Measurements from ENCODE around the gene NSD2.

The NSD2 gene

DNA sequence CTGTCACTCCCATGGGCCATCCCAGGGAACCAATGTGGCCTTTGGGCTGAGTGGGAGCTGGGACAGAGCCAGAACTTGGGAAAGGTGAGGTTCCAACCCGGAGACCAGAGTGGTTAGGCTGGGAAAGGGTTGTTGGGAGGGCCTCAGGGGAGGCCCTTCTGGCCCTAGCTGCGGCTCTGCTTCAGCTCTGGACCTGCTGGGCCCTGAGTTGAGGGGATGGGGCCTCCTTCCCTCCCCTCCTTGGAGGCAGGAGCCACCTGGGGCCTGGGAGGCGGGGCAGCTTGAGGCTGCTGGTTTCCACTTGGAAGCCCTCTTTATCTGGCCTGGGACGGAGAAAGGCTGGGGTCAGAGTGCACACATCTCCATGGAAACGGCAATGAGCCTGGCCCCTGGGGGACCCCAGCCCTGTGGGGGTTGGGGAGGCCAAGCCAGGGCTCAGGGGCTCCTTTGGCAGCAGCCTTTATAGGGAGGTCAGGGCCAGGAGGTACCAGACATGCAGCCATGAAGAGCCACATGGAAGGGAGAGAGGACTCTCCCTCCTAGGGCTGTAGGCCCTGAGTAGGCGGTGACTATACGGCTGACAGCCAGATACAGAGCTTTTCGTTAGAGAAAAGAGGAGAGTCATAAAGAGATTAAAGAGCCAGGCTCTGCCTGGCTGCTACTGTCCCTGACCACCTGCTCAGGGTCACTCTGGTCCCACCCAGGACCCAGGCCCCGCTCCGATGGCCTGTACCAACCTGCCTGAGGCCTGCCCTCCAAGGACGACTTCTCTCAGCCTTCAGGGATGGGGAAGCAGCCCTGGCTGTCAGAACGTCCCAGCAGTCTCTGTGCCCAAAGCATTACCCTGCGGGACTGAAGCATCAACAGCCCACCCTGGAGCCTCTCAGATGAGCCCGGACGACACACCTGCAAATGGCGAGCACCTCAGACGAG, 6.9 kb upstream of the NSD2 start:
- Histone ChIP-seq H3K36me3 (ENCODE audit: control insufficient read depth in 1 of 2, insufficient read depth in 2 of 2, low read length in 2 of 2) (no peaks in the 10 kb centered on the region), H3K27me3 (ENCODE audit: control insufficient read depth in 1 of 2, insufficient read depth in 2 of 2, low read length in 2 of 2) (no peaks in the 10 kb centered on the region)

DNA sequence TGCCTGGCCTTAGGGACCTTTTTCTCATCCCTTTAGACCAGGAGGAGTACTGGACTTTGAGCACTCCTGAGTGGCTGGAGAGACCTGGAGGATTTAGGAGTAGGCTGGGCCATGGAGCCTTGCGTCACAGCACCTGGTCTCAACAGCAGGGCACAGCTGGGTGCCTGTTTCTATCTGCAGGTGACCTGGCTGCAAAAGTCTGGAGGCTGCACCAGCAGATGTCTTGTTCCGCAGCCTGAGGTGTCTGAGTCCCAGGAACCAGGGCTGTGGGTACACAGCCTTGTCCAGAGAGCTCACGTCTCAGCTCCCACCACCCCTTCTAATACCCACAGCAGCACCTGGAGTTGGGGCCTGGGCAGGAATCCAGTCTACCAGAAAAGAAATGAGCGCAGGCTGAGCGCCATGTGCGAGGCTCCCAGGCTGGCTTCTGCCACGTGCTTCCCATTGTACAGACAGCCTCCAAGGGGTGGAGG, 5.0 kb upstream of the NSD2 start:
- H3K36me3 ChIP-seq (ENCODE audit: control insufficient read depth in 1 of 2, insufficient read depth in 2 of 2, low read length in 2 of 2), result no peaks in the 10 kb centered on the region
- H3K4me3 ChIP-seq (ENCODE audit: low read depth in 1 of 2, low read length in 2 of 2), result no peak overlapping the region
- H3K4me1 ChIP-seq (ENCODE audit: control insufficient read depth in 1 of 2, insufficient read depth in 2 of 2, low read length in 2 of 2), result peaks cover 41 to 56% of the 10 kb centered on the region in 2 donors
- no peaks in the 10 kb centered on the region for H3K9me3 ChIP-seq (ENCODE audit: control insufficient read depth in 1 of 2, low read length in 2 of 2)
- no peaks in the 10 kb centered on the region for H3K27me3 ChIP-seq (ENCODE audit: control insufficient read depth in 1 of 2, insufficient read depth in 2 of 2, low read length in 2 of 2)
- no peak overlapping the region for H3K9ac ChIP-seq (ENCODE audit: low read depth in 1 of 2, low read length in 2 of 2)
- H3K27ac ChIP-seq (ENCODE audit: low read depth, low read length), result no peak overlapping the region

More for the DNA sequence above, 6.9 kb upstream of the NSD2 start:
- Histone ChIP-seq H3K4me3 (ENCODE audit: low read depth in 1 of 2, low read length in 2 of 2) (no peak overlapping the region), H3K9ac (ENCODE audit: low read depth in 1 of 2, low read length in 2 of 2) (no peak overlapping the region), H3K27ac (ENCODE audit: low read depth, low read length) (no peak overlapping the region), H3K4me1 (ENCODE audit: control insufficient read depth in 1 of 2, insufficient read depth in 2 of 2, low read length in 2 of 2) (peaks cover 35 to 47% of the 10 kb centered on the region in 2 donors), H3K9me3 (ENCODE audit: control insufficient read depth in 1 of 2, low read length in 2 of 2) (no peaks in the 10 kb centered on the region)

DNA sequence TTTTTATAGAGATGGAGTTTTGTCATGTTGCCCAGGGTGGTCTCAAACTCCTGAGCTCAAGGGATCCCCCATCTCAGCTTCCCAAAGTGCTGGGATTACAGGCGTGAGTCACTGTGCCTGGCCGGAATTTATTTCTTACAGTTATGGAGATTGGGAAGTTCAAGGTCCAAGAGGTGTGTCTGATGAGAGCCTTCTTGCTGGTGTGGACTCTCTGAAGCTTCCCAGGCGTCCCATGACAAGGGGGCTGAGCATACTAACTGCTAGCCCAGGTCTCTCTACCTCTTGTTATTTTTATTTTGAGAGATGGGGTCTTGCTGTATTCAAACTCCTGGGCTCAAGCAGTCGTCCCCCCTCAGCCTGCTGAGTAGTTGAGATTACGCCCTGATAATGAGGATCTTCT, 2.9 kb upstream of the NSD2 start:
- no peaks in the 10 kb centered on the region for H3K36me3 ChIP-seq (ENCODE audit: control insufficient read depth in 1 of 2, insufficient read depth in 2 of 2, low read length in 2 of 2)
- peaks cover 51 to 58% of the 10 kb centered on the region in 2 donors for H3K4me1 ChIP-seq (ENCODE audit: control insufficient read depth in 1 of 2, insufficient read depth in 2 of 2, low read length in 2 of 2)
- H3K9me3 ChIP-seq (ENCODE audit: control insufficient read depth in 1 of 2, low read length in 2 of 2), result no peaks in the 10 kb centered on the region
- peak overlapping the region; percentile 8 for H3K27ac ChIP-seq (ENCODE audit: low read depth, low read length)
- H3K4me3 ChIP-seq (ENCODE audit: low read depth in 1 of 2, low read length in 2 of 2), result no peak overlapping the region
- H3K27me3 ChIP-seq (ENCODE audit: control insufficient read depth in 1 of 2, insufficient read depth in 2 of 2, low read length in 2 of 2), result no peaks in the 10 kb centered on the region
- peak overlapping the region in 1 of 2 donors; percentile 40 for H3K9ac ChIP-seq (ENCODE audit: low read depth in 1 of 2, low read length in 2 of 2)

DNA sequence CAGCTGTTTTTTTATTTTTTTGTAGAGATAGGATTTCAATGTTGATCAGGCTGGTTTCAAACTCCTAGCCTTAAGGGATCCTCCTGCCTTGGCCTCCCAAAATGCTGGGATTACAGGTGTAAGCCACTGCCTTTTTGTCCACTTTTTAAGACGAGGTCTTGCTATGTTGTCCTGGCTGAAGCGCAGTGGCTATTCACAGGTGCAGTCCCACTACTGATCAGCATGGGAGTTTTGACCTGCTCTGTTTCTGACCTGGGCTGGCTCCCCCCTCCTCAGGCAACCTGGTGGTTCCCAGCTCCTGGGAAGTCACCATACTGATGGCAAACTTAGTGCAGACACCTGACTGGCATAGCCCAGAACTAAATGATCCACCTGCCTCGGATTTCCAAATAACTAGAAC, 2.3 kb upstream of the NSD2 start:
- Histone ChIP-seq H3K9me3 (ENCODE audit: control insufficient read depth in 1 of 2, low read length in 2 of 2) (no peaks in the 10 kb centered on the region), H3K9ac (ENCODE audit: low read depth in 1 of 2, low read length in 2 of 2) (peak overlapping the region in 1 of 2 donors; percentile 40), H3K27me3 (ENCODE audit: control insufficient read depth in 1 of 2, insufficient read depth in 2 of 2, low read length in 2 of 2) (no peaks in the 10 kb centered on the region), H3K36me3 (ENCODE audit: control insufficient read depth in 1 of 2, insufficient read depth in 2 of 2, low read length in 2 of 2) (no peaks in the 10 kb centered on the region), H3K4me1 (ENCODE audit: control insufficient read depth in 1 of 2, insufficient read depth in 2 of 2, low read length in 2 of 2) (peaks cover 55 to 58% of the 10 kb centered on the region in 2 donors), H3K27ac (ENCODE audit: low read depth, low read length) (no peak overlapping the region), H3K4me3 (ENCODE audit: low read depth in 1 of 2, low read length in 2 of 2) (no peak overlapping the region)

DNA sequence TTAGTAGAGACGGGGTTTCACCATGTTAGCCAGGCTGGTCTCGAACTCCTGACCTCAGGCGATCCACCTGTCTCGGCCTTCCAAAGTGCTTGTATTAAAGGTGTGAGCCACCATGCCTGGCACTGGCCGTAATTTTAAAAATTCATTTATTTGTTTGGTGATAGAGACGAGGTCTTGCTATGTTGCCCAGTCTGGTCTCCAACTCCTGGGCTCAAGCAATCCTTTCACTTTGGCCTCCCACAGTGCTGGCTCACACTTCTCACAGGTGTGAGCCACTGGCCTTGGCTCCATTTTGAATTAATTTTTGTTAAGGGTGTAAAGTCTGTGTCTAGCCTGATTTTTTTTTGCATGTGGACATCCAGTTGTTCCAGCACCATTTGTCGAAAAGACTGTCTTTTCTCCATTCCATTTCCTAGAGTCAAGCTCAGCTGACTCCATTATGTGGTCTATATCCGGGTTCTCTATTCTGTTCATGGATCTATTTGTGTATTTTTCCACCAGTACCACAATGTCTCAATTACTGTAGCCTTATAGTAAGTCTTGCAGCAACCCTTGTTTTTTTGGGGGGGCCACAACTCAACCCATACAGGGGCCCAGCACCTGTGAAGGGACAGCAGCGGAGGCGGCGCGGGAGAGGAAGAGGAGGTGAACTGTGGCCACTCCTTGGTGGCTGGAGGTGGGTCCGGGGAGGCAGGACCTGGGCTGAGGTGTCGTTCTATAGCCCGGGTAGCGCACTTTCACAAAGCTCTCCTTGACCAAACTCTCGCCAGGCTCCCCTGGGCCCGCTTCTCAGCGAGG, 1.5 kb upstream of the NSD2 start:
- Histone ChIP-seq H3K4me1 (ENCODE audit: control insufficient read depth in 1 of 2, insufficient read depth in 2 of 2, low read length in 2 of 2) (peaks cover 57 to 60% of the 10 kb centered on the region in 2 donors), H3K36me3 (ENCODE audit: control insufficient read depth in 1 of 2, insufficient read depth in 2 of 2, low read length in 2 of 2) (no peaks in the 10 kb centered on the region), H3K27me3 (ENCODE audit: control insufficient read depth in 1 of 2, insufficient read depth in 2 of 2, low read length in 2 of 2) (no peaks in the 10 kb centered on the region), H3K27ac (ENCODE audit: low read depth, low read length) (peak overlapping the region; percentile 99), H3K9me3 (ENCODE audit: control insufficient read depth in 1 of 2, low read length in 2 of 2) (no peaks in the 10 kb centered on the region), H3K4me3 (ENCODE audit: low read depth in 1 of 2, low read length in 2 of 2) (peak overlapping the region; percentile 73 to 77), H3K9ac (ENCODE audit: low read depth in 1 of 2, low read length in 2 of 2) (peak overlapping the region; percentile 63 to 85)

DNA sequence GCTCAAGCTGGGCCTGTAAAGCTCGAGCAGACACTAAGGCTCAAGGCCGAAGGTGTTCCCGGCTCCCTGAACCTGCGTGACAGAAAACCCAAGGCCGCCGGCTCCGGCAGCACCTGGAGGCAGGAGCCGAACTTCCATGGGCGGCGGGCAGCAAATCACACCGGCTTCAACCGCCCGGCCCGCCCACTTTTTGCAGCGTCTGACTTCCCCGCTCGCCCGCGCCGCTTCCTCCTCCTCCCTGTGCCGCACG, 940 bp upstream of the NSD2 start:
- Histone ChIP-seq H3K9ac (ENCODE audit: low read depth in 1 of 2, low read length in 2 of 2) (peak overlapping the region; percentile 63 to 85), H3K27me3 (ENCODE audit: control insufficient read depth in 1 of 2, insufficient read depth in 2 of 2, low read length in 2 of 2) (no peaks in the 10 kb centered on the region), H3K4me3 (ENCODE audit: low read depth in 1 of 2, low read length in 2 of 2) (peak overlapping the region; percentile 73 to 77), H3K27ac (ENCODE audit: low read depth, low read length) (peak overlapping the region; percentile 99), H3K9me3 (ENCODE audit: control insufficient read depth in 1 of 2, low read length in 2 of 2) (no peaks in the 10 kb centered on the region), H3K36me3 (ENCODE audit: control insufficient read depth in 1 of 2, insufficient read depth in 2 of 2, low read length in 2 of 2) (no peaks in the 10 kb centered on the region), H3K4me1 (ENCODE audit: control insufficient read depth in 1 of 2, insufficient read depth in 2 of 2, low read length in 2 of 2) (peaks cover 57 to 63% of the 10 kb centered on the region in 2 donors)

DNA sequence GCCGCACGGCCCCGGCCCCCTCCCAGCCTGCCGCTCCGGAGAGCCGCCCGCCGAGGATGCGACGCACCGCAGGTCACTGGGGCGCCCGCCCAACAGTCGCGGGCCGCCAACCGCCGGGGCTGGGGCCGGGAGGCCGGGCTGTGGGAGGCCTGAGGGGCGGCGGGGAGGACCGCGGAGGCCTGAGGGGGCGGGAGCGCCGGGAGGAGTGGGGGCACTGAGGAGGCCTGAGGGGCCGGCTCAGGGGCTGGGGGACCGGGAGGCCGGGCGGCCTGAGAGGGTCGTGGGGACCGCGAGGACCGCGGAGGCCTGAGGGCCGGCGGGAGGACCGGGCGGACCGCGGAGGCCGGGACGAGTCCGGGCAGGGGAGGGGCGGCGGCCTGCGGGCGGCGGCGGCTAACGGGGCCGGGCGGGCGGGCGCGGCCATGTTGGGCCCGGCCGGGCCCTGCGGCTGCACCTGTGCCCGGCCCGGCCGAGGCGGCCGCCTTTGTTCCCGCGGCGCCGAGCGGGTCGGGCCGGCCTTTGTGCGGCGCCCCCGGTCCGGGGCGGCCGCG, 353 bp downstream of the NSD2 start:
- Histone ChIP-seq H3K4me1 (ENCODE audit: control insufficient read depth in 1 of 2, insufficient read depth in 2 of 2, low read length in 2 of 2) (peaks cover 51 to 53% of the 10 kb centered on the region in 2 donors), H3K27ac (ENCODE audit: low read depth, low read length) (peak overlapping the region; percentile 81), H3K27me3 (ENCODE audit: control insufficient read depth in 1 of 2, insufficient read depth in 2 of 2, low read length in 2 of 2) (no peaks in the 10 kb centered on the region), H3K4me3 (ENCODE audit: low read depth in 1 of 2, low read length in 2 of 2) (peak overlapping the region; percentile 35 to 74), H3K9ac (ENCODE audit: low read depth in 1 of 2, low read length in 2 of 2) (peak overlapping the region in 1 of 2 donors; percentile 62), H3K36me3 (ENCODE audit: control insufficient read depth in 1 of 2, insufficient read depth in 2 of 2, low read length in 2 of 2) (no peaks in the 10 kb centered on the region), H3K9me3 (ENCODE audit: control insufficient read depth in 1 of 2, low read length in 2 of 2) (no peaks in the 10 kb centered on the region)

DNA sequence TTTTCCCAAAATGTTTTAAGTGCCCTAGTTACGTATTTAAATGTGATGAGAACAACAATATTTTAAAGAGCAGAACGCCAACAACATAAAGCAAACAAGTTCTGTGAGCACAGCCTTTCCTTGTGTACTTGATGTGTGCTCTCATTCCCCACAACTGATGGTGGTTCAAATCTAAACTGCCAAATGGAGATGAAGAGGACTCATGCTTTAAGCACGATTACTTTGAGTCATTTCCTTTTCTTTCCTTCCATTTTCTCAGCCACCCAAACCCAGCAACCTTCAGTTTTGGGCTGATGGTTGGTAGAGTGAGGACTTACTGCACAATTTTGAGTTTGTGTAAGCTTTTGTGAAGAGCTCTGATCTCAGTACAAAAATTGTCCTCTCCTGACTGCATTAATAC, 1.7 kb downstream of the NSD2 start:
- Histone ChIP-seq H3K4me3 (ENCODE audit: low read depth in 1 of 2, low read length in 2 of 2) (peak overlapping the region; percentile 64 to 74), H3K4me1 (ENCODE audit: control insufficient read depth in 1 of 2, insufficient read depth in 2 of 2, low read length in 2 of 2) (peaks cover 42 to 45% of the 10 kb centered on the region in 2 donors), H3K9me3 (ENCODE audit: control insufficient read depth in 1 of 2, low read length in 2 of 2) (no peaks in the 10 kb centered on the region), H3K9ac (ENCODE audit: low read depth in 1 of 2, low read length in 2 of 2) (peak overlapping the region; percentile 62 to 73), H3K27ac (ENCODE audit: low read depth, low read length) (no peak overlapping the region), H3K36me3 (ENCODE audit: control insufficient read depth in 1 of 2, insufficient read depth in 2 of 2, low read length in 2 of 2) (peaks cover 0 to 3% of the 10 kb centered on the region in 2 donors), H3K27me3 (ENCODE audit: control insufficient read depth in 1 of 2, insufficient read depth in 2 of 2, low read length in 2 of 2) (no peaks in the 10 kb centered on the region)

DNA sequence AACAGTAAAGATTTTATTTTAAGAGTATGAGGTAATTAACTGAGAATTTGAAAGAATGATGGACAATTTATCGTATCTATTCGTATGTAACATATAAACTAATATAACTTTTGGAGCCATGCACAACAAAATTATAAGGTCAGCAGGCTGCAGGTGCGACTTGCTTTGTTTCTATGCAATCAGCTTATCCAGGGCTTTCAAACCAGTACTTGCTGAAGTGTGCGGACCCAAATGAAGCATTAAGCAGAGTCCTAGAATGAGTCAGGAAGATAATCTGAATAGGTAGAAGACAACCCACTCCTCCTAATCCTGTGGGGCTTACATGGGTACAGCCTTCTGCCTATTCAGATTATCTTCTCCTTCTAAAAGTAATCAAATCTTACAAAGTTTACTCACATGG, 2.1 kb downstream of the NSD2 start:
- no peak overlapping the region for H3K27ac ChIP-seq (ENCODE audit: low read depth, low read length)
- H3K36me3 ChIP-seq (ENCODE audit: control insufficient read depth in 1 of 2, insufficient read depth in 2 of 2, low read length in 2 of 2), result peaks cover 0 to 3% of the 10 kb centered on the region in 2 donors
- no peaks in the 10 kb centered on the region for H3K27me3 ChIP-seq (ENCODE audit: control insufficient read depth in 1 of 2, insufficient read depth in 2 of 2, low read length in 2 of 2)
- H3K9me3 ChIP-seq (ENCODE audit: control insufficient read depth in 1 of 2, low read length in 2 of 2), result no peaks in the 10 kb centered on the region
- peak overlapping the region in 1 of 2 donors; percentile 10 for H3K4me3 ChIP-seq (ENCODE audit: low read depth in 1 of 2, low read length in 2 of 2)
- H3K4me1 ChIP-seq (ENCODE audit: control insufficient read depth in 1 of 2, insufficient read depth in 2 of 2, low read length in 2 of 2), result peaks cover 41 to 43% of the 10 kb centered on the region in 2 donors
- H3K9ac ChIP-seq (ENCODE audit: low read depth in 1 of 2, low read length in 2 of 2), result peak overlapping the region in 1 of 2 donors; percentile 62

DNA sequence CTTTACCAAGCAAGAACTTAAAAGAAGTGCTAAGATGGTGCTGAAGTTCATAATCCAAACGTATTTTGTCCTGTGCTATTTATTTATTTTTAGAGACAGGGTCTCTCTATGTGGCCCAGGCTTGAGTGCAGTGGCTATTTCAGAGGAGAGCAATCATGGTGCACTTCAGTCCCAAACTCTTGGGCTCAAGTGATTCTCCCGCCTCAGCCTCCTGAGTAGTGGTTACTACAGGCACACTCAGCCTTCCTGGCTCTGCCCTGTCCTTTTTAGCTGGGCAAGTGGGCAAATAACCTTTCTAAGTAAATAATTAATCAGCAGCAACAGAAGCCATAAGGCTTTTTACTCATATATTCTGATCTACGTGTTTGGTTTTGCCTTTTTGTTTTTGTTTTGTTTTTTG, 2.6 kb downstream of the NSD2 start:
- peaks cover 0 to 3% of the 10 kb centered on the region in 2 donors for H3K36me3 ChIP-seq (ENCODE audit: control insufficient read depth in 1 of 2, insufficient read depth in 2 of 2, low read length in 2 of 2)
- peaks cover 38 to 43% of the 10 kb centered on the region in 2 donors for H3K4me1 ChIP-seq (ENCODE audit: control insufficient read depth in 1 of 2, insufficient read depth in 2 of 2, low read length in 2 of 2)
- H3K4me3 ChIP-seq (ENCODE audit: low read depth in 1 of 2, low read length in 2 of 2), result peak overlapping the region in 1 of 2 donors; percentile 10
- no peaks in the 10 kb centered on the region for H3K27me3 ChIP-seq (ENCODE audit: control insufficient read depth in 1 of 2, insufficient read depth in 2 of 2, low read length in 2 of 2)
- H3K9ac ChIP-seq (ENCODE audit: low read depth in 1 of 2, low read length in 2 of 2), result peak overlapping the region in 1 of 2 donors; percentile 62
- no peaks in the 10 kb centered on the region for H3K9me3 ChIP-seq (ENCODE audit: control insufficient read depth in 1 of 2, low read length in 2 of 2)
- peak overlapping the region; percentile 8 for H3K27ac ChIP-seq (ENCODE audit: low read depth, low read length)

All from duodenal mucosa (tissue), 2 donors.